GM19468 (cell line): ENCODE data around the gene TRIM17.

Source experiments
- ATAC-seq: cut with Tn5 transposase; IDR thresholded peaks from one replicate; pipeline ENCODE4 v1.9.1; 2021; ENCODE audit warnings: mild to moderate bottlenecking, moderate library complexity, moderate number of reproducible peaks; ENCODE audit not compliant: unreplicated experiment; ENCODE audit errors: extremely low read depth

The TRIM17 gene

GRCh38 chr1:228416217-228416933 lies at the start of gene TRIM17:
Gene TRIM17, minus strand, starts transcription at chr1:228416861. Its CDS starts 1,789 bp downstream, at chr1:228415072.
- ATAC-seq: no peak

- no peak for ATAC-seq
These were observed 49.0 kb upstream of the TRIM17 start for GRCh38 chr1:228465571-228466146.

- no peak for ATAC-seq
These were observed 48.5 kb upstream of the TRIM17 start for GRCh38 chr1:228465141-228465540.

GRCh38 chr1:228464487-228464983 lies 47.9 kb upstream of the TRIM17 start:
- peak; percentile 62 for ATAC-seq

- no peak for ATAC-seq
These were observed 47.1 kb upstream of the TRIM17 start for GRCh38 chr1:228463559-228464455.

GRCh38 chr1:228463009-228463558 lies 46.4 kb upstream of the TRIM17 start:
- ATAC-seq: no peak

GRCh38 chr1:228462560-228462959 lies 45.9 kb upstream of the TRIM17 start:
- ATAC-seq: no peak

GRCh38 chr1:228460821-228461220 lies 44.2 kb upstream of the TRIM17 start:
- ATAC-seq: no peak

GRCh38 chr1:228459091-228459993 lies 42.7 kb upstream of the TRIM17 start:
- no peak for ATAC-seq

GRCh38 chr1:228457396-228458176 lies 40.9 kb upstream of the TRIM17 start:
- peak; percentile 87 for ATAC-seq

- no peak for ATAC-seq
These were observed 40.3 kb upstream of the TRIM17 start for GRCh38 chr1:228457017-228457395.

GRCh38 chr1:228456252-228457016 lies 39.8 kb upstream of the TRIM17 start:
- no peak for ATAC-seq

GRCh38 chr1:228455715-228456114 lies 39.1 kb upstream of the TRIM17 start:
- ATAC-seq: no peak

- no peak for ATAC-seq
These were observed 37.6 kb upstream of the TRIM17 start for GRCh38 chr1:228454238-228454637.

- no peak for ATAC-seq
These were observed 37.0 kb upstream of the TRIM17 start for GRCh38 chr1:228453614-228454013.

GRCh38 chr1:228453022-228453560 lies 36.4 kb upstream of the TRIM17 start:
- ATAC-seq: no peak

GRCh38 chr1:228452194-228453021 lies 35.7 kb upstream of the TRIM17 start:
- no peak for ATAC-seq
